Rectal smooth muscle tissue (tissue), 1 donor: ENCODE results near the gene ZNF557.

Experiments
- H3K27ac ChIP-seq: one replicate; pipeline ENCODE4 v1.7.0; 2013; ENCODE audit warnings: low read depth, low read length, inconsistent platforms
- H3K27me3 ChIP-seq: one replicate; pipeline ENCODE4 v1.7.0; 2013; ENCODE audit warnings: low read length; ENCODE audit not compliant: control insufficient read depth, insufficient read depth
- H3K36me3 ChIP-seq: one replicate; pipeline ENCODE4 v1.7.0; 2013; ENCODE audit warnings: low read length; ENCODE audit not compliant: control insufficient read depth, insufficient read depth
- H3K4me1 ChIP-seq: one replicate; pipeline ENCODE4 v1.7.0; 2013; ENCODE audit warnings: low read length; ENCODE audit not compliant: control insufficient read depth, insufficient read depth
- H3K4me3 ChIP-seq: one replicate; pipeline ENCODE4 v1.7.0; 2013; ENCODE audit warnings: low read length
- H3K9ac ChIP-seq: one replicate; pipeline ENCODE4 v1.7.0; 2013; ENCODE audit warnings: low read length

The ZNF557 gene

GRCh38 chr19:7115721-7116120 is 46.2 kb downstream of the ZNF557 start:
- H3K4me3 ChIP-seq = no peak overlapping the region
- no peak overlapping the region for H3K9ac ChIP-seq
- no peak overlapping the region for H3K27ac ChIP-seq
- peaks cover 22% of the 10 kb centered on the region for H3K36me3 ChIP-seq
- no peaks in the 10 kb centered on the region for H3K27me3 ChIP-seq
- H3K4me1 ChIP-seq = no peaks in the 10 kb centered on the region

- Histone ChIP-seq H3K9ac (no peak overlapping the region), H3K4me3 (no peak overlapping the region), H3K4me1 (no peaks in the 10 kb centered on the region), H3K36me3 (peaks cover 22% of the 10 kb centered on the region), H3K27me3 (no peaks in the 10 kb centered on the region), H3K27ac (no peak overlapping the region)
Observed at GRCh38 chr19:7117248-7117647, 47.7 kb downstream of the ZNF557 start.

- no peaks in the 10 kb centered on the region for H3K27me3 ChIP-seq
- H3K4me1 ChIP-seq = no peaks in the 10 kb centered on the region
- H3K9ac ChIP-seq = no peak overlapping the region
- H3K27ac ChIP-seq = no peak overlapping the region
- H3K4me3 ChIP-seq = no peak overlapping the region
- H3K36me3 ChIP-seq = peaks cover 27% of the 10 kb centered on the region
Observed at GRCh38 chr19:7119582-7119981, 50.1 kb downstream of the ZNF557 start.

GRCh38 chr19:7120499-7120898 is 51.0 kb downstream of the ZNF557 start:
- no peak overlapping the region for H3K9ac ChIP-seq
- H3K4me1 ChIP-seq = no peaks in the 10 kb centered on the region
- no peaks in the 10 kb centered on the region for H3K27me3 ChIP-seq
- H3K27ac ChIP-seq = no peak overlapping the region
- peaks cover 35% of the 10 kb centered on the region for H3K36me3 ChIP-seq
- no peak overlapping the region for H3K4me3 ChIP-seq

DNA sequence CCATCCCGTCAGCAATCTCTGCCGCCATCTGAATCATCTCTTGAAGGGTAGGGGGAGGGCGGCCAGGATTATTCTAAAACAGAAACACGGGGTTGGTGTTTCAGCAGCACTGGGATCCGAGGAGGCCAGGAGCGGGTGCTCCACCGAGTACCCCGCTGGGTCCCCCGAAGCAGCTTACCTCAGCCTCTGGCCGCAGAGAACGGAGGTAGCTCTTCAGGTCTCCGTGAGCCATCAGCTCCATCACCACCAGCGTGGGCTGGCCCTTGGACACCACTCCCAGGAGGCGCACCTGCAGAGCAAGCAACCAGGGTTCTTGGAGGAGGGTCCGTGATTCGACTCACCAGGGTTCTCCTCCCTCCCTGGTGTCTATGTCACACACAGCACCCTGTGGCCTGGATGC is 53.2 kb downstream of the ZNF557 start:
- peaks cover 48% of the 10 kb centered on the region for H3K36me3 ChIP-seq
- H3K4me3 ChIP-seq = no peak overlapping the region
- no peak overlapping the region for H3K9ac ChIP-seq
- no peak overlapping the region for H3K27ac ChIP-seq
- no peaks in the 10 kb centered on the region for H3K4me1 ChIP-seq
- H3K27me3 ChIP-seq = no peaks in the 10 kb centered on the region

GRCh38 chr19:7124782-7125181 is 55.3 kb downstream of the ZNF557 start:
- peaks cover 40% of the 10 kb centered on the region for H3K36me3 ChIP-seq
- H3K4me3 ChIP-seq = no peak overlapping the region
- H3K9ac ChIP-seq = no peak overlapping the region
- no peaks in the 10 kb centered on the region for H3K27me3 ChIP-seq
- no peaks in the 10 kb centered on the region for H3K4me1 ChIP-seq
- H3K27ac ChIP-seq = no peak overlapping the region

- no peak overlapping the region for H3K4me3 ChIP-seq
- H3K9ac ChIP-seq = no peak overlapping the region
- no peaks in the 10 kb centered on the region for H3K4me1 ChIP-seq
- H3K27ac ChIP-seq = no peak overlapping the region
- H3K27me3 ChIP-seq = no peaks in the 10 kb centered on the region
- H3K36me3 ChIP-seq = peaks cover 40% of the 10 kb centered on the region
Observed at GRCh38 chr19:7125221-7125620, 55.7 kb downstream of the ZNF557 start.

DNA sequence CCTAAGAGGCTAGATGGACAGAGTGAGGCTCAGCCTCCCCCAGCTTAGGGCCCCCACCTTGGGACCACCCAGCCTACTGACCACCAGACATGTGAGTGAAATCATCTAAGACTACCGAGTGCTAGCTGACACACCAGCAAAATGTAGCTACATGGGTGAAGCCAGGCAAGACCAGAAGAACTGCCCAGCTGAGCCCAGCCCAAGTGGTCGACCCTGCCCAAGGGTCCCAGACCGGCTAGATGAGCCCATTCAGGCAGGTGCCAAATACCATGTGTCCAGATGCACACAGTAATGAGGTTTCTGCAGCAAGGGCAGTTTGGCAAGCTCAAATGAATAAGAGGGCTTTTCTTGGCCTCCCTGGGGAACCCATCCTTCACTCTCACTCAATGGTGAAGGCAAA is 56.6 kb downstream of the ZNF557 start:
- Histone ChIP-seq H3K9ac (no peak overlapping the region), H3K4me3 (no peak overlapping the region), H3K36me3 (peaks cover 39% of the 10 kb centered on the region), H3K4me1 (no peaks in the 10 kb centered on the region), H3K27ac (no peak overlapping the region), H3K27me3 (no peaks in the 10 kb centered on the region)

DNA sequence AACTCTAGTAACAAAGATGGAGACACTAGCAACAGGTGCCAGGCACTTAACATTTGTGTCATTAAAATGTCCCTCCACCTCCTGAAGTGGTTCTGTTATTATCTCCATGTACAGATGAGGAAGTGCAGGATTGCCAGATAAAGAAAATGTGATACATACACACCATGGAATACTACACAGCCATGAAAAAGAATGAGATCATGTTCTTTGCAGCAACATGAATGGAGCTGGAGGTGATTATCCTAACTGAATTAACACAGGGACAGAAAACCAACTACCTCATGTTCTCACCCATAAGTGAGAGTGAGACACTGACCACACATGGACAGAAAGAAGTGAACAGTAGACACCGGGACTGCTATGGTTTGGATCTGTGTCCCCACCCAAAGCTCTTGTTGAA is 60.5 kb downstream of the ZNF557 start:
- no peaks in the 10 kb centered on the region for H3K27me3 ChIP-seq
- H3K27ac ChIP-seq = no peak overlapping the region
- H3K4me3 ChIP-seq = no peak overlapping the region
- no peak overlapping the region for H3K9ac ChIP-seq
- H3K4me1 ChIP-seq = no peaks in the 10 kb centered on the region
- H3K36me3 ChIP-seq = peaks cover 33% of the 10 kb centered on the region

DNA sequence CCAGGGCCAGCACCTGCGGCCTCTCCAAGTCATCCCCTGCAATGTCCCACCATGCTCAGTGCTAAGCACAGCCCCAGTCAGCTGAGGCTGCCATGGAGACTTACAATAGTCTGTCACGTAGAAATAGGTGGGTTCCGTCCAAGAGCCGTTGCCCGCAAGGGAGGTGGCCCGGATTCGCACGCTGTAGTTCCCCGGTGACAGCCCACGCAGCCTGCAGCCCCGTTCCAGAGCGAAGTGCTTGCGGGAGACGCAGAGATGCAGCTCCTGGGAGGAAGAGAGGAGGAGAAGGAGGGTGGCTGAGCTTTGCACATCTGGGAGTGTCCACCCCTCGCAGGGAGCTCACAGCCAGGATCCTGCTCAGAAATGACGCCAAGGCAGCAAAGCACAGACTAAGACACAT is 62.6 kb downstream of the ZNF557 start:
- H3K4me3 ChIP-seq = no peak overlapping the region
- no peaks in the 10 kb centered on the region for H3K27me3 ChIP-seq
- H3K4me1 ChIP-seq = no peaks in the 10 kb centered on the region
- peaks cover 12% of the 10 kb centered on the region for H3K36me3 ChIP-seq
- H3K9ac ChIP-seq = no peak overlapping the region
- no peak overlapping the region for H3K27ac ChIP-seq

GRCh38 chr19:7137120-7137519 is 67.6 kb downstream of the ZNF557 start:
- H3K27me3 ChIP-seq = no peaks in the 10 kb centered on the region
- no peak overlapping the region for H3K9ac ChIP-seq
- peaks cover 14% of the 10 kb centered on the region for H3K36me3 ChIP-seq
- H3K4me1 ChIP-seq = no peaks in the 10 kb centered on the region
- H3K27ac ChIP-seq = no peak overlapping the region
- H3K4me3 ChIP-seq = no peak overlapping the region
